IMR-90 (cell line): ENCODE results near the gene ERBB4. TPM values are rescaled to one million over a fixed set of nuclear protein-coding genes. Genes with fewer than 3 reads are reported as not detected.

Experiments used
- ATAC-seq: fragments of 200-7000 bp; cut with Tn5 transposase; 2 replicates; pipeline ENCODE4 v1.9.1; 2020; ENCODE audit warnings: low read depth, mild to moderate bottlenecking, moderate library complexity
- BruUV-seq: library from RNA; stranded (reverse); fragments of 400-500 nt; replicated peaks from 2 replicates; lab custom pipeline; 2021; lab: Mats Ljungman, UMichigan
- CTCF ChIA-PET: fragments of 300-600 bp; formaldehyde crosslinking; extraction: SDS; loops from one replicate; lab custom pipeline; 2021; ENCODE audit warnings: antibody characterized with exemption; lab: Yijun Ruan, JAX
- POLR2A ChIA-PET: fragments of 300-600 bp; sonication (Branson Sonifier 250); formaldehyde crosslinking; loops from one replicate; lab custom pipeline; 2022; ENCODE audit warnings: antibody characterized with exemption; ENCODE audit not compliant: unreplicated experiment; lab: Charles Lee
- DNase-seq: peaks from one replicate; pipeline ENCODE4 v3.0.0; 2013
- H2AFZ ChIP-seq: replicated peaks from 2 replicates; pipeline ENCODE3; 2013; ENCODE audit warnings: low read length, mild to moderate bottlenecking; ENCODE audit not compliant: poor library complexity
- H2AK5ac ChIP-seq: 2 replicates; pipeline ENCODE4 v1.6.1; 2013; ENCODE audit warnings: low read depth, low read length, inconsistent platforms
- H2AK9ac ChIP-seq: replicated peaks from 2 replicates; pipeline ENCODE3; 2013; ENCODE audit warnings: mild to moderate bottlenecking, low read depth, low read length, moderate library complexity; ENCODE audit not compliant: poor library complexity
- H2BK120ac ChIP-seq: 2 replicates; pipeline ENCODE4 v1.6.1; 2013; ENCODE audit warnings: low read depth, low read length, inconsistent platforms
- H2BK15ac ChIP-seq: 3 replicates; pipeline ENCODE4 v1.6.1; 2013; ENCODE audit warnings: low read depth, low read length, inconsistent platforms
- H2BK20ac ChIP-seq: 2 replicates; pipeline ENCODE4 v1.6.1; 2013; ENCODE audit warnings: low read depth, mild to moderate bottlenecking, inconsistent platforms, low read length, moderate library complexity
- H2BK5ac ChIP-seq: 2 replicates; pipeline ENCODE4 v1.6.1; 2013; ENCODE audit warnings: mild to moderate bottlenecking, low read depth, low read length, inconsistent platforms; ENCODE audit not compliant: poor library complexity, severe bottlenecking
- H3K14ac ChIP-seq: replicated peaks from 2 replicates; pipeline ENCODE4 v1.6.1; 2013; ENCODE audit warnings: low read depth, low read length, inconsistent platforms
- H3K18ac ChIP-seq: 2 replicates; pipeline ENCODE4 v1.6.1; 2013; ENCODE audit warnings: low read depth, low read length, control low read depth
- H3K23ac ChIP-seq: 2 replicates; pipeline ENCODE4 v1.6.1; 2013; ENCODE audit warnings: low read depth, low read length, inconsistent platforms
- H3K27ac ChIP-seq: 2 replicates; pipeline ENCODE4 v1.5.1; 2013; ENCODE audit warnings: mild to moderate bottlenecking, control low read depth, low read length; ENCODE audit not compliant: insufficient read depth
- H3K27me3 ChIP-seq: 2 replicates; pipeline ENCODE4 v1.6.1; 2013; ENCODE audit warnings: low read length; ENCODE audit not compliant: control insufficient read depth, insufficient read depth
- H3K36me3 ChIP-seq: 2 replicates; pipeline ENCODE4 v1.6.1; 2013; ENCODE audit warnings: low read length, mixed read lengths; ENCODE audit not compliant: control insufficient read depth, insufficient read depth
- H3K4ac ChIP-seq: 2 replicates; pipeline ENCODE4 v1.6.1; 2013; ENCODE audit warnings: low read depth, low read length, inconsistent platforms
- H3K4me1 ChIP-seq: 2 replicates; pipeline ENCODE4 v1.6.1; 2013; ENCODE audit warnings: low read length, mixed read lengths; ENCODE audit not compliant: control insufficient read depth, insufficient read depth
- H3K4me2 ChIP-seq: 2 replicates; pipeline ENCODE4 v1.6.1; 2013; ENCODE audit warnings: low read depth, mild to moderate bottlenecking, control low read depth, low read length, moderate library complexity
- H3K4me3 ChIP-seq: 2 replicates; pipeline ENCODE4 v1.5.1; 2013; ENCODE audit warnings: low read depth, mild to moderate bottlenecking, control low read depth, low read length, moderate library complexity; ENCODE audit not compliant: insufficient read depth
- H3K56ac ChIP-seq: 2 replicates; pipeline ENCODE4 v1.6.1; 2013; ENCODE audit warnings: low read length, inconsistent platforms; ENCODE audit not compliant: insufficient read depth; ENCODE audit errors: extremely low read depth
- H3K79me1 ChIP-seq, 2 experiments: 2 replicates each; pipeline ENCODE4 v1.6.1; 2013; ENCODE audit warnings: low read length in 2 of 2, inconsistent platforms in 1 of 2, low read depth in 1 of 2
- H3K9ac ChIP-seq: 2 replicates; pipeline ENCODE4 v1.6.1; 2013; ENCODE audit warnings: low read depth, low read length, control low read depth
- H3K9me1 ChIP-seq: 2 replicates; pipeline ENCODE4 v1.6.1; 2013; ENCODE audit warnings: low read length, inconsistent platforms; ENCODE audit not compliant: insufficient read depth
- H3K9me3 ChIP-seq: 2 replicates; pipeline ENCODE4 v1.6.1; 2013; ENCODE audit warnings: low read length; ENCODE audit not compliant: control insufficient read depth, insufficient read depth
- H4K20me1 ChIP-seq: 2 replicates; pipeline ENCODE4 v1.6.1; 2013; ENCODE audit warnings: low read length, inconsistent platforms; ENCODE audit not compliant: insufficient read depth
- H4K5ac ChIP-seq: 2 replicates; pipeline ENCODE4 v1.6.1; 2013; ENCODE audit warnings: mild to moderate bottlenecking, low read depth, low read length, control low read depth
- H4K8ac ChIP-seq, 2 experiments: 2 replicates each; pipeline ENCODE4 v1.6.1; 2013; ENCODE audit warnings: low read depth in 2 of 2, low read length in 2 of 2, control low read depth in 1 of 2, inconsistent platforms in 1 of 2
- H4K91ac ChIP-seq: 2 replicates; pipeline ENCODE4 v1.6.1; 2013; ENCODE audit warnings: low read depth, low read length, inconsistent platforms; ENCODE audit not compliant: insufficient read depth
- BHLHE40 ChIP-seq: fragments of 150-350 bp; IDR thresholded peaks from 2 replicates; pipeline ENCODE4 v1.6.1; 2016; ENCODE audit warnings: mild to moderate bottlenecking, low read depth, low read length
- CEBPB ChIP-seq: IDR thresholded peaks from 2 replicates; pipeline ENCODE4 v1.6.1; 2012; ENCODE audit warnings: low read depth, low read length, improper control_type of control experiment
- FOS ChIP-seq: fragments of 150-350 bp; IDR thresholded peaks from 2 replicates; pipeline ENCODE4 v1.6.1; 2016; ENCODE audit warnings: low read depth, low read length
- MAFK ChIP-seq: IDR thresholded peaks from 2 replicates; pipeline ENCODE4 v1.6.1; 2012; ENCODE audit warnings: low read depth, low read length, improper control_type of control experiment
- MXI1 ChIP-seq: IDR thresholded peaks from 2 replicates; pipeline ENCODE4 v1.6.1; 2012; ENCODE audit warnings: low read depth, mild to moderate bottlenecking, low read length, moderate library complexity, borderline replicate concordance
- USF2 ChIP-seq: fragments of 150-350 bp; IDR thresholded peaks from 2 replicates; pipeline ENCODE4 v1.6.1; 2017; ENCODE audit warnings: mild to moderate bottlenecking, antibody characterized with exemption, low read length, low read depth
- WGBS, 2 experiments: methylation state at CpG; one replicate each; pipeline versions ENCODE4 v1.1.5 to v1.1.7; 2013; ENCODE audit warnings: missing lambda C conversion rate in 2 of 2; ENCODE audit not compliant: insufficient read length in 1 of 2; ENCODE audit errors: extremely low coverage in 2 of 2; 5-methylcytosine and 5-hydroxymethylcytosine counted together
- dilution Hi-C: fragments of 300-500 bp; cut with HindIII; formaldehyde crosslinking; loops from one replicate; pipeline ENCODE4 v1.14.3; 2018; ENCODE audit warnings: low sequenced_read_pairs; ENCODE audit not compliant: unreplicated experiment
- in situ Hi-C: fragments of 300-500 bp; cut with MboI; formaldehyde crosslinking; loops from 3 replicates; pipeline ENCODE4 v1.14.3; 2019; ENCODE audit warnings: low sequenced_read_pairs, inconsistent platforms, mixed read lengths
- intact Hi-C: fragments of 100-400 bp; cut with micrococcal nuclease; formaldehyde crosslinking; loops from 2 replicates; pipeline ENCODE4 v1.10.0; 2022
- polyA plus RNA-seq, 3 experiments: library from polyadenylated mRNA; depleted of rRNA; stranded (reverse); fragments of >200 nt; gene quantifications; 2 replicates each; pipeline ENCODE4 v1.2.3, GENCODE V29; 2012; ENCODE audit warnings: low replicate concordance in 1 of 3
- total RNA-seq: library from RNA; depleted of rRNA; stranded (reverse); fragments of >200 nt; gene quantifications from 2 replicates; pipeline ENCODE4 v1.2.3, GENCODE V29; 2012

The ERBB4 gene
- total and polyA plus RNA-seq, 2 of the 4 experiments (the other 2 are of a cell fraction) = not detected

- ChIA-PET POLR2A (no interaction called here), CTCF (no interaction called here)
- intact Hi-C loops = no loop called here
- no peak overlapping the region for H3K18ac ChIP-seq
- no peaks in the 10 kb centered on the region for H3K9me3 ChIP-seq
- in situ Hi-C loops = no loop called here
- H4K91ac ChIP-seq = no peak overlapping the region
- no peak overlapping the region for H2AFZ ChIP-seq
- WGBS, 2 experiments = no CpG with 5 or more reads among the region's 1 CpG
- H3K4me2 ChIP-seq = no peak overlapping the region
- H3K4me3 ChIP-seq = no peak overlapping the region
- no peak overlapping the region for H3K56ac ChIP-seq
- no peak overlapping the region for H2AK5ac ChIP-seq
- no peak overlapping the region for H2AK9ac ChIP-seq
- no peak overlapping the region for H3K9ac ChIP-seq
- no peak for ATAC-seq
- H3K4me1 ChIP-seq = no peaks in the 10 kb centered on the region
- H3K36me3 ChIP-seq = no peaks in the 10 kb centered on the region
- H2BK5ac ChIP-seq = no peak overlapping the region
- H3K27me3 ChIP-seq = no peaks in the 10 kb centered on the region
- H3K27ac ChIP-seq = no peak overlapping the region
- dilution Hi-C loops = no loop called here
- no peak overlapping the region for H2BK20ac ChIP-seq
- no peak overlapping the region for H4K8ac ChIP-seq
- H3K23ac ChIP-seq = no peak overlapping the region
- TF ChIP-seq BHLHE40 (no peak), MXI1 (no peak), CEBPB (no peak), MAFK (no peak), USF2 (no peak), FOS (no peak)
- H4K5ac ChIP-seq = no peak overlapping the region
- H3K79me1 ChIP-seq = no peaks in the 10 kb centered on the region
- no peak overlapping the region for H2BK120ac ChIP-seq
- no peaks in the 10 kb centered on the region for H3K9me1 ChIP-seq
- H3K4ac ChIP-seq = no peak overlapping the region
- H4K20me1 ChIP-seq = no peaks in the 10 kb centered on the region
- BruUV-seq = no TSS peak
- DNase-seq = no peak
- H3K14ac ChIP-seq = no peak overlapping the region
- no peak overlapping the region for H2BK15ac ChIP-seq
Observed at GRCh38 chr2:212181646-212182045, 357.0 kb downstream of the ERBB4 start.
